ENCODE results near the gene ANGPT4.
"Not testable (repeated sequence)": the region's sequence is repeated elsewhere in the genome, so short reads cannot be mapped to it uniquely, and the experiment has no call there.

ANGPT4 gene

DNA sequence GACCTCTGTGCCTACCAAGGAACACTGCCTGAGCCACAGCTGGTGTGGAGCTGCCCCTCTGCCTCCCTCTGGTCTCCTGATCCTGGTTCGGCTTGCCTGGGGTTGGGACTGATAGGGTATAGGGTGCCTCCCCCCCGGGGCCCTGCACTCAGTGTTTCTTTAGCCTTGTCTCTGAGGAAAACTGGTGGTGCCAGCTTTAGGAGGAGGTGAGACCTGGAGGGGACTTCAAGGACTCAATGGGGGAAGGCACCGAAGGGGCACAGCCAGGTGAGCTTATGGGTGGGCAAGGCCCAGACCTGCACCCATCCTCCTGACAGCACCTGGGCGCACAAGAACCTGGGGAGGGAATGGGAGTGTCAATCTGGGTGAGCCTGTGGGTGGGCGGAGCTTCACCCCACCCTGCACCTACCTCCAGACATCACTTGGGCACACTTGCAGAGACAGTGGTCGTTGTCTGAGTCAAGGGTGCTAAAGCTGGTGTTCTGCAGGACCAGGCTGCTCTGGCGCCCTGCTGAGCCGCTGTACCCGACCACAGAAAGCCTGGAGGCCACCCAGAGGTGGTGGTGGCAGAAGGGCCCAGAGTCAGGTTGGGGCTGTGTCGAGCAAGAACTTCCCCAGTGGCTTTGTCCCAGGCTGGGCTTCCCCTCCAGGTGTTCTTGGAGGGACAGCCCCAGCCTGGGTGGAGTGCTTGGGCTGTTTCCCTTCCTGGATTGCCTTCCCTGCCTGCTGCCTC is 42.1 kb downstream of the ANGPT4 start:
- no peak for DNase-seq (ENCODE audit: low read depth in 2 of 2)

- DNase-seq (ENCODE audit: low read depth in 2 of 2): no peak
Observed at GRCh38 chr20:872855-873520, 43.1 kb downstream of the ANGPT4 start.

- no peak for DNase-seq (ENCODE audit: low read depth in 2 of 2)
Observed at GRCh38 chr20:871948-872347, 44.2 kb downstream of the ANGPT4 start.

DNA sequence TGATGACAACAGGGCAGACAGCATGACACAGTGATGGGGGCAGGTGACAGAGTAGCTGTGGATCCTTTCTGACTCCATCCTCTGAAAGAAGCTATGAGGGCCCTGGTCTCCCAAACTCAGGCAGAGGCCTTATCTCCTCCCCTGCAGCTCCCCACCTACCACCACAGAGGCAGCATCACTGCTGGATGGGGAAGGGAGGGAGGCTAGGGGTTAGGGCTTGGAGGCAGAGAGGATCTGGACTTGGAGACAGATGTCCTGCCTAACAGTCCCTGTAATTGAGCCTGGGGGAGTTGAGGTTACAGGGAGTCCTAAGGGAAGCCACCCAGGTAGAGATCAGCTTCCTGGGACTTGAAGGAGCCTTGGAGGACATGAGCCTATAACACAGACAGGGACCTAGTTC is 44.7 kb downstream of the ANGPT4 start:
- DNase-seq (ENCODE audit: low read depth in 2 of 2): no peak

GRCh38 chr20:870758-871157 is 45.4 kb downstream of the ANGPT4 start:
- DNase-seq (ENCODE audit: low read depth in 2 of 2): no peak

DNA sequence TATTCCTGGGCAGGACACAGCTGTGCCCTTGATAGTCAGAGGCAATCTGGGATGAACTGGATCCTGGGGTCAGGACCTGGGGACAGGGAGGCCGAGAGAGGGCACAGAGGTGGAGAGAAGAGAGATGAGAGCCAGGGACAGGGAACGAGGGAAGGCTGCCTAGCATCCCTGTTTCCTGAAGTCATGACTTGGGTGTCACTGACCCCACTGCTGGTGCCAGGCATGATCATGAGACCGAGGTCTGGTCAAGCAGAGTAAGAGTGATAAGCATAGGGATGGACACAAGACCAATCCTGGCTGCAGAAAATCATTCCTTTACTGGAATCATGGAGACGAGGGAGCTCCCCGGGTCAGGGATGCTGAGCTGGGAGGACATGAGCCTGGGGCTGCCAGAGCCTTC is 46.5 kb downstream of the ANGPT4 start:
- DNase-seq (ENCODE audit: low read depth in 2 of 2): no peak

DNA sequence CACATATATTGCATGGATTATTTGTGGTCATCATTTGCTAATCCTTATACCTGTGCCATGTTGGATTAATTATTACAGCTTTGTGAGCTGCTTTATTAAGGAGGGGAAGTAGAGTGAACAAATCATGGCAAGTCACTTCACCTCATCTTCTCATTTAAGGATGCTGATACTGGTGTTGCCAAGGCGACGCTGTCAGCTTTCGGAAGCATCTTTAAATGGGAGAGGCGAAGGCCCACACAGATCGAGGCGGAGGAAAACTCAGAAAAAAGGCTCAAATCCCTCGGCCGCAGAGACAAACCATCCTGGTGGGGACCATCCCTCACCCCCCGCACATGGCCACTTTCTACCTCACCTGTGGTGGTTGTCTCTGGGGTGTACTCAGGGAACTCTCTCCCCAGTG is 47.9 kb downstream of the ANGPT4 start:
- DNase-seq (ENCODE audit: low read depth in 2 of 2): no peak

GRCh38 chr20:865440-865839 is 50.7 kb downstream of the ANGPT4 start:
- no peak for DNase-seq (ENCODE audit: low read depth in 2 of 2)

DNA sequence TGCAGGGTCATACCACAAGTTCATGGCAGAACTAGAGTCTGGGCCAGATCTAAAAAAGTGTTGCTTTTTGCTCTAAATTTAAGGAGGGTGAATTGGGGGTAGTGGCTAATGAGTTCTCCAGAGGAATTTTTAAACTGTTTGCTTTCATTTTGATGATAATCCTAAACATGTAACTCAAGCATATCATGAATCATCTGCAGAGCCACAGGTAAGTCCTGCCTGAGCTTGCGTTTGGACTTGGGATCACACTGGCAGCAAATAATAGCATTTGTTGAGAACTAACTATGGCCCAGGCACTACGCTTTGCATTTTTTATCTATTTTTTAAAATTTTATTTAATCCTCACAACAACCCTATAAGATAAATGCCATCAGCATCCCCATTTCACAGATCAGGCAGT is 55.2 kb downstream of the ANGPT4 start:
- no peak for DNase-seq (ENCODE audit: low read depth in 2 of 2)

GRCh38 chr20:859751-860231 is 56.3 kb downstream of the ANGPT4 start:
- no peak for DNase-seq (ENCODE audit: low read depth in 2 of 2)

GRCh38 chr20:858011-858410 is 58.1 kb downstream of the ANGPT4 start:
- DNase-seq (ENCODE audit: low read depth in 2 of 2): no peak

- no peak for DNase-seq (ENCODE audit: low read depth in 2 of 2)
Observed at GRCh38 chr20:856361-856775, 59.8 kb downstream of the ANGPT4 start.

DNA sequence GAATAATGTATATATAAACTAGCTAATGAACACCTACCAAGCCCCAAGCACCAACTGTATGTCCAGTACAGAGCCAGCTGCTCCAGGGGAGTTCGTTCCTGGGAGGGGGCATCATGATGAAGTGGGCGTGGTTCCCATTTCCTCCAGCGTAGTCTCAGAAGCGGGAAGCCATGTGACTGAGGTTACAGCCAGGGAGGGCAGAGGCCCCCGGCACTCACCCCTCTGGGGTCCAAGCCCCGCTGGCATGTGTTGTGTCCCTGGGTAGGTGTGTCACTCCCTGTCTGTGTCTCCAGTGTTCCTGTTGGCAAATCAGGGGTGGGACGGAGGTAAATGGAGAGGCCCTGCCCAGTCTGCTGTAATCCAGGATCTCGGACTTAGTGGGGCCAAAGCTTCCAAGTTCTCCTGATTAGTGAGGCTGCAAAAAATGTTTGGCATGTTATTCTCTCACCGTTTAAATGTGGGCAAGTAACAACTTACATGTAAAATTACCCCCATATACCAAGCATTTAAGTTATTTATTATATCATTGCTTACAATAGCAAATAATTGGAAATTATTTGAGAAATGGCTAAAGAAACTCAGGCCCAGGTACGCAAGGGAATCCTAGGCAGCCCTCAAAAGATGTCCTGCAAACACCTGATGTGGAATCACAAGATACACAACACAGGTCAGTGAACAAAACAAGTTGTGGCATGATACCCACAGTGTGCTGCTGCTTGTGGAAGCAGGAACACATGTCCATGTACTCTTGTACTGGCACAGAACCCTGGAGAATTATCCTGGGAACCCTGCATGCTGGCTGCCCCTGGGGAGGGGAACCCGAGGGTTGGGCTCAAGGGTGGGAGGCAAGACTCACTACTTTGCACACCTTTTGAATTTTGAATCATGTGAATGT is 60.4 kb downstream of the ANGPT4 start:
- no peak for DNase-seq (ENCODE audit: low read depth in 2 of 2)

DNA sequence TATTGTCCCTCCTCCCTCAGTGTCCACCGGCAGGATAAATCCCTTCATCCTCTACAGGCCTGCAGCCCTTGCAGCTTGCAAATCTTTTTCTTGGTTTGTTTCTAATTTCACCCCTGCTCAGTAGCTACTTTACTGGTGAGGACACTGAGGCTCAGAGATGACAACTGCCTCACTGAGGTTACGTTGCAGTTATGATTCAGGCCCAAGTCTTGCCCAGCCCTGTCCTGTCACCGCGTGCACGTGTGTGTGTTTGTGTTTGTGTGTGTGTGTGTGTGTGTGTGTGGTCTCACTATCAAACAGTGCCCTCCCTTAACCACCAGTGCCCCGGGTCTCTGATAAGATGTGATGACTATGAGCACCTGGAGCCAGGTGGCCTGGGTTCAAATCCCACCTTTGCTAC is 61.5 kb downstream of the ANGPT4 start:
- no peak for DNase-seq (ENCODE audit: low read depth in 2 of 2)

DNA sequence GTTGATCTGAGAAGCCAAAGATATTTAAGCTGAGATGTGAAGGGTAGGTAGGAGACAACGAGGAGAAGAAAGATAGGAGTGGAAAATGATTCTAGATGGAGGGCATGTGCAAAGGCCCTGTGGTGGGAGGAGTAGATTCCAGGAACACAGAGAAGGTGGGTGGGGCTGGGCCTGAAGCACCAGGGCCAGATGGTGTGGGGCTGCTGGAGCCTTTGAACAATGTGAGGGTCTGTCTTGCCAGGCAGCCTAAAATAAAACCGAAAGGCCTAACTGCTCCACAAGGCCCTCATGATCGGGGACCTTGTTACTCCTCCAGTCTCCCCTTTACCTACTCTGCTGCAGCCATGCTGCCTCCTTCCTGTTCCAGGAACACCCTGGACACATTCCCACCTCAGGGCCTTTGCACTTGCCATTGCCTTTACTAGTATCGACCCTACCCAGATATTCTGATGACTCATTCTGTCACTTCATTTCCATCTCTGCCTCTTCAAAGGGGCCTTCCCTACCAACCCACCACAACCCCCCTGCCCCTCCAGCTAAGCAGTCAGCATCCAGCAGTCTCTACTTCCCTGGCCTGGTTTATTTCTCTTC is 62.6 kb downstream of the ANGPT4 start:
- no peak for DNase-seq (ENCODE audit: low read depth in 2 of 2)

GRCh38 chr20:848731-849130 is 67.4 kb downstream of the ANGPT4 start:
- DNase-seq (ENCODE audit: low read depth in 2 of 2): not testable (repeated sequence)

DNA sequence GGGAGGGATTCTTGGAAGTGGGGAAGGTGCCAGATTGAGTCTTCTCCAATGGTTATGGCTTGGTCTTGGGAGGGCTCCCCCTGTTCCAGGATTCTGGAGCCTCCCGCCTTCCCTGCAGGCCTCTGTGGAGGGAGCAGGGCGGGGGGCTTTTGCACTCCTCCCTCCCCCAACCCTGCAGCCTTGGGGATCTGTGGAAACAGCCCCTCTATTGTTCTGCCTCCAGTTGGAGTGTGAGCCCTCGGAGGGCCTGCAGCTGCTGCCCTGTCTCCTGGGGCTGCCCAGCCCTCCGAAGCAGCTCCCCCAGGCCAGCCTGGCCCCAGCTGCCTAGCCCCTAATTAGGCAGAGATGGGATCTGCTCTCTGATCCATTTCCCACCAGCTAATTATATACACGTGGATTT is 67.9 kb downstream of the ANGPT4 start:
- DNase-seq (ENCODE audit: low read depth in 2 of 2): no peak

GRCh38 chr20:846894-847278 is 69.2 kb downstream of the ANGPT4 start:
- DNase-seq (ENCODE audit: low read depth in 2 of 2): no peak

DNA sequence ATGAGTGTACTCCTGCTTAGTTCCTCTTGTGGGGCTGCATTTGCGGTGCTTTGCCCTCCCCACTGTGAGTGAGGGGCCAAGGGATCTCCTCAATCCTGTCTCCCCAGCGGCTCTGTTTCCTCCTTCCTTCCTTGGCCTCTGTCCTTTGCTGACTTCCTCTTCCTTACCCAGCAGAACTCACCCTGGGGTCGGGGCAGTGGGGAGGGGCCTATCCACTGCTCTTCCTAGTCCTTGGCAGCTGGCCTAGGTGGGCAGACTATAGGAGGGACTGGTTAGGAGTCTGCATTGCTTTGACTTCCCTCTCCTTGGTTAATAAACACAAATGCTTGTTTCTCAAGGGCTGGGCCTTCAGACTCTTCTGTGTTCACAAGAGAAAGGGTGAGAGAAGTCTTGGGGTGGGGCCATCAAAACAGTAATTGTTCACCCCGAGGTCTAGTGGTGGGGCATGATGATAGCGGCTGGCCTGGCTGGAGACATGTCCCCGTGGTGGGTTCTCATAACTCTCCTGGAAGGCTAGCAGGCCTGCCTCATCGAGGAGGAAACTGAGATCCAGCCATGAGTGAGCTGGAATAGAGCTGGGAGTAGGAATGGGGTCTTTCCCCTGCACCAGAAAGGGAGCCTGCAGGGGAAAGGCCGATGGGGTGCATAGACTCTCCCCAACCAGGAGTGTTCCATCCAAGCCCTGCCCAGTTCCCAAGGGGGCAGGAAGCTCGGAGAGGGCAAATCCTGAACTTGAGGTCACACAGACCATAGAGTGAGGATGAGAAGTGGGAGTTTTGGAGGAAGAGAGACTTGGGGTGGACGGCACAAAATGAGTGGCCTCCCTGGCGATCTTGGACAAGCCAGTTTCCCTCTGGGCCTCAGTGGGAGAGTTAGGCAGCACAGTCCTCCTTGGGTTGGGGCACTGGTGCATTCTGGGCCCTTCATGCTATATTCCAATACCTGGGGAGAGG is 69.9 kb downstream of the ANGPT4 start:
- no peak for DNase-seq (ENCODE audit: low read depth in 2 of 2)

- DNase-seq (ENCODE audit: low read depth in 2 of 2): no peak
Observed at GRCh38 chr20:845226-845868, 70.8 kb downstream of the ANGPT4 start.

All from fibroblast of skin of left biceps (primary cell).